ENCODE measurements around the gene PTPRN2.

DNA sequence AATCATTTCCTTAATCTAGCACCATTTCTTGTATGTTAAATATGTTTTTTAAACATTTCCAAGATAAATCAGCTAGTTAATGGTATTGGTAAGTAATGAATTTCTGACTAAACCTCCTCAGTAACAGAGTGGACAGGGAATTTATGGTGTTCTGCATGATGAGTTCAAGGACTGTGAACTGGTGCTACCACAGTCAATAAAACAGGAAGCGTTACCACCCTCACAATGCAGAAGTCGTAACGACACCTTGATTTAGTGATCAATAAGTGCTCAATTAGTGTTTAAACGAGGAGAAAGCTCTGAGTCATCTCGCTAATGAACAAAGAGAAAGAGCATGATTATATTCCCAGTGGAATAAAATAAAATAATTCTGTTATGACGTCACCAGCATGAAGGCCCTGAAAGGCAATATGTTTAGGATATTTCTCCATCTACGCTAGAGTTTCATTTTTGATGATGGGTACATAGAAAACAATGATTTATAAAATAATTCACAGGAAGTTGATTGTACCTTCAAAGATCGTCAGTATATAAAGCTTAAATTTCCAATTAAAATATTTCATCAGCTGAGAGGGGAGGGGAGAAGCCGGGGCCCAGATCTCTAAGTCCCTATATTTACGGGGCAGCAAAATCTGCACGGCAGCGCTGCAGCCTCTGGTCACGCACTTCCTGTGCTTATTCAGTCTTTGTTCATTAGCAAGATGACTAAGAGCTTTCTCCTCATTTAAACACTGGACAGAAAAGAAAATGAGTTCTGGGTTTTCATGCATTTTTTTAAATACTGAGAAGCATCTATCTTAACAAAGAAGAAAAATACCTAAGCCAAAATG, 400.5 kb downstream of the PTPRN2 start:
- TF ChIP-seq CTCF (IDR thresholded peaks at IDR 0.05) = no peak
- no peak for TF ChIP-seq POLR2AphosphoS5 (IDR thresholded peaks at IDR 0.05)
- TF ChIP-seq POLR2A (IDR thresholded peaks at IDR 0.05) = no peak
